Thoracic aorta endothelial cell (primary cell): ENCODE results near the gene KRTAP5-1. TPM values are rescaled to one million over a fixed set of nuclear protein-coding genes. Genes with fewer than 3 reads are reported as not detected.

Source experiments
- total RNA-seq: library from RNA; depleted of rRNA; stranded (reverse); fragments of >200 nt; gene quantifications from 2 replicates; pipeline ENCODE4 v1.2.3, GENCODE V29; 2012

The KRTAP5-1 gene, protein sequence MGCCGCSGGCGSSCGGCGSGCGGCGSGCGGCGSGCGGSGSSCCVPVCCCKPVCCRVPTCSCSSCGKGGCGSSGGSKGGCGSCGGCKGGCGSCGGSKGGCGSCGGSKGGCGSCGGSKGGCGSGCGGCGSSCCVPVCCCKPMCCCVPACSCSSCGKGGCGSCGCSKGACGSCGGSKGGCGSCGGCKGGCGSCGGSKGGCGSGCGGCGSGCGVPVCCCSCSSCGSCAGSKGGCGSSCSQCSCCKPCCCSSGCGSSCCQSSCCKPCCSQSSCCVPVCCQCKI
- total RNA-seq: not detected in 2 replicates

DNA sequence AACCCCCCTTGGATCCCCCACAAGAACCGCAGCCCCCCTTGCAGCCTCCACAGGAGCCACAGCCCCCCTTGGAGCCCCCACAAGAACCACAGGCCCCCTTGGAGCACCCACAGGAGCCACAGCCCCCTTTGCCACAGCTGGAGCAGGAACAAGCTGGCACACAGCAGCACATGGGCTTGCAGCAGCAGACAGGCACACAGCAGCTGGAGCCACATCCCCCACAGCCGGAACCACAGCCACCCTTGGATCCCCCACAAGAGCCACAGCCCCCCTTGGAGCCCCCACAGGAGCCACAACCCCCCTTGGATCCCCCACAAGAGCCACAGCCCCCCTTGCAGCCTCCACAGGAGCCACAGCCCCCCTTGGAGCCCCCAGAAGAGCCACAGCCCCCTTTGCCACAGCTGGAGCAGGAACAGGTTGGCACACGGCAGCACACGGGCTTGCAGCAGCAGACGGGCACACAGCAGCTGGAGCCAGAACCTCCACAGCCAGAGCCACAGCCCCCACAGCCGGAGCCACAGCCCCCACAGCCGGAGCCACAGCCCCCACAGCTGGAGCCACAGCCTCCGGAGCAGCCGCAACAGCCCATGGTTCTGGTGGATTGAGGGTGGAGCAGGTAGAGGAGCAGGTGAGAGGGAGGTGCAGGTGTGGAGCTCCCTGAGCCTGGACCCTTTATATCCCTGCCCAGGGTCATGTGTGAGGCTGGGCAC is at the start of gene KRTAP5-1:
Gene KRTAP5-1, minus strand, starts transcription at position 623 of the 710 bp plus-strand sequence. Its CDS starts 34 bp downstream, at position 589.

DNA sequence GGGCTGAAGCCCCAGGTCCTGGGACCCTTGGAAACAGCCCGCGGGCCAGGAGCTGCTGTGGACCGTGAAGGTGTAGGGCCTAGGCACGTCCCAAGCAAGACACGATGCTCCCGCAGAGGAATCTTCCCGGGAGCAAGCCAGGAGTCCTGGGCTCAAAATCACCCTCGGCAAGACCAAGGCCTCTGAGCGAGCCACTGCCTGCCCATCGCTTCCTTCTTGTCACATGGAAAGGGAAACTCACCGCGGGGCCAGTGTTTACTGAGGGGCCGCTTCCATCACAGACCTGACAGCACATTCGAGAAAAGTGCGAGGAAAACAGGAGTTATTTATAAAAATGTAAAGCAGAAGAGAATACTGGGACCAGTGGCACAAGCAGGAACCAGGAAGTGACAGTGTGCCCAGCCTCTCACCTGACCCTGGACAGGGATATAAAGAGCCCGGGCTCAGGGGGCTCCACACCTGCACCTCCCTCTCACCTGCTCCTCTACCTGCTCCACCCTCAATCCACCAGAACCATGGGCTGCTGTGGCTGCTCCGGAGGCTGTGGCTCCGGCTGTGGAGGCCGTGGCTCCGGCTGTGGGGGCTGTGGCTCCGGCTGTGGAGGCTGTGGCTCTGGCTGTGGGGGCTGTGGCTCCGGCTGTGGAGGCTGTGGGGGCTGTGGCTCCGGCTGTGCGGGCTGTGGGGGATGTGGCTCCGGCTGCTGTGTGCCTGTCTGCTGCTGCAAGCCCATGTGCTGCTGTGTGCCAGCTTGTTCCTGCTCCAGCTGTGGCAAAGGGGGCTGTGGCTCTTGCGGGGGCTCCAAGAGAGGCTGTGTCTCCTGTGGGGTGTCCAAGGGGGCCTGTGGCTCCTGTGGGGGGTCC is 44.5 kb upstream of the KRTAP5-1 start, which contains the start of gene KRTAP5-5:
Gene KRTAP5-5, plus strand, starts transcription at position 450 of the 860 bp plus-strand sequence. Its CDS starts 66 bp downstream, at position 516.

GRCh38 chr11:1622086-1622485 is 37.0 kb upstream of the KRTAP5-1 start, which contains the start of gene KRTAP5-4:
TSS of gene KRTAP5-4 (minus strand) at chr11:1622138. CDS start at chr11:1622093, 45 bp downstream.

GRCh38 chr11:1608363-1608762 is 23.3 kb upstream of the KRTAP5-1 start, which contains the start of gene KRTAP5-3:
TSS of gene KRTAP5-3 (minus strand) at chr11:1608463. CDS start at chr11:1608385, 78 bp downstream.

GRCh38 chr11:1597994-1598380 is 12.9 kb upstream of the KRTAP5-1 start, which contains the start of gene KRTAP5-2:
TSS of gene KRTAP5-2 (minus strand) at chr11:1598294. CDS start at chr11:1598250, 44 bp downstream.

DNA sequence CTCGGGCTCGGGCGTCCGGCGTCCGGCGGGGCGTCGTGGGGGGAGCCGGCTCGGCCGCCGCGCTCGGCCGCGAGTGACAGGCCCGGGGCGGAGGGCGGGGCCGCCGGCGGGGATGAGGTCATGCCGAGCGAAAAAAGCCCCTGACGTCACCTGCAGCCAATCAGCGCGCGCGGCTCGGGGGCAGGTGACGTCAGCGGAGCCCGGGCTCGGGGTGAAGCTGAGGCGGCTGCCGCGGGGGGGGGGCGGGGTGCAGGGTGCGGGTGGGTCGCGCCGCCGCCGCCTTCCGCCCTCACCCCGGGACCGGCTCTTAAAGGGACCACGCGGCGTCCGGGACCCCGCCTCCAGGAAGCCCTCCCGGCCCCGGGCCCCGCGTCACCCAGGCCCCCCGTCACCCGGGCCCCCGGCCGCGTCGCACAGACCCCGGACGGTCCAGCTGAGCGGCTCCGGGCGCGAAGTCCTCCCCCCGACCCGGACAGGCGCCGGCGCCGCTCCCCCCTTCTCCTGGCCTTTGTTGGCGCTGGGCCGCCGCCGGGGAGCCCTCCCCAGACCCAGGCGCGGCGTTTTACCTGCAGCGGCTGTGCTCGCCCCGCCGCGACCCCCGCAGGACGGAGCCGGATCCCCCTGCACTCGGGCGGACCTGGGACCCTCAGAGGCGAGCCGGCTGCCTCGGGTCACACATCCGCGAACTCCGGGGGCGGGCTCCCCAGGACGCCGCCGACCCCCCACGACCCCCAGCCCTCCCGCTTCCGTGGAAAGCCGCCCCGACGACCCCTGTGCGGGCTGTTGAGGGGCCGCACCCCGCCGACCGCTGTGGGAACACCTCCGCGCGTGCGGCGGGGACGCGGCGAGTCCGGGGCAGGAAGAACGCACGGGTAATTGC is 12.6 kb downstream of the KRTAP5-1 start, which contains the start of gene DUSP8:
Gene DUSP8, minus strand, starts transcription at position 75 of the 880 bp plus-strand sequence. CDS start 6,445 bp downstream, outside the sequence.

Other genes starting within 250 kb of the KRTAP5-1 start
- gene BRSK2, start 195.3 kb downstream of the KRTAP5-1 start, total RNA-seq: 0.36 and 0.53 TPM in 2 replicates
- 17.0 and 21.1 TPM in 2 replicates for gene MOB2, start 98.5 kb downstream of the KRTAP5-1 start, total RNA-seq
- 0.40 and 1.3 TPM in 2 replicates for gene DUSP8, start 13.0 kb downstream of the KRTAP5-1 start, total RNA-seq
- gene KRTAP5-2, start 13.0 kb upstream of the KRTAP5-1 start, total RNA-seq: not detected in 2 replicates
- gene KRTAP5-3, start 23.2 kb upstream of the KRTAP5-1 start, total RNA-seq: not detected in 2 replicates
- gene KRTAP5-4, start 36.9 kb upstream of the KRTAP5-1 start, total RNA-seq: not detected in 2 replicates
- not detected in 2 replicates for gene KRTAP5-5, start 44.5 kb upstream of the KRTAP5-1 start, total RNA-seq
- gene KRTAP5-6, start 111.9 kb upstream of the KRTAP5-1 start, total RNA-seq: not detected in 2 replicates
- 0.07 TPM in 1 of 2 replicates, not detected in the other for gene IFITM10, start 165.3 kb upstream of the KRTAP5-1 start, total RNA-seq
- 56.7 and 65.2 TPM in 2 replicates for gene CTSD, start 178.6 kb upstream of the KRTAP5-1 start, total RNA-seq
- not detected in 2 replicates for gene SYT8, start 249.7 kb upstream of the KRTAP5-1 start, total RNA-seq